HG03045 (cell line): Measurements from ENCODE around the gene SI.
"Not testable (repeated sequence)": the region's sequence is repeated elsewhere in the genome, so short reads cannot be mapped to it uniquely, and the experiment has no call there.

Experiments used
- ATAC-seq: cut with Tn5 transposase; IDR thresholded peaks from one replicate; pipeline ENCODE4 v1.9.1; 2021; ENCODE audit warnings: mild to moderate bottlenecking, moderate library complexity; ENCODE audit not compliant: unreplicated experiment

The SI gene

DNA sequence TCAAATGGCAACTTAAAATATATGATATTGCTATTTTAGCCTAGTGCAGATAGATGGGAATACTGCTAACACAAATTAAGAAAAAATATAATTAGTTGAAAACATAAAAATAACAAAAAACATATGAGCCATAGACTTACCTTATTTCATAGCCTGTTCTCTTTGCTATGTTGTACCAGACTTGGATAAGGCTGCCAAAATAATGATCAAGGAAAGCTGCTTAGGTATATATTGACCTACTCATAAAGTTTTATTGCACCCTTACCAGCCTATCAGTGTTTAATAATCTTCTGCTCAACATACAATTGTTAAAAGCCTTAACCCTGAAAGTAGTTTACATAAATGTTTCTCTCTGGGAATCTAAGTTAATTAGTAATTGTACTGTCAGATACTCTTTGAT lies at the start of gene SI:
Gene SI, minus strand, starts transcription at position 204 of the 400 bp plus-strand sequence. CDS start 2,484 bp downstream, outside the sequence.
- no peak for ATAC-seq

DNA sequence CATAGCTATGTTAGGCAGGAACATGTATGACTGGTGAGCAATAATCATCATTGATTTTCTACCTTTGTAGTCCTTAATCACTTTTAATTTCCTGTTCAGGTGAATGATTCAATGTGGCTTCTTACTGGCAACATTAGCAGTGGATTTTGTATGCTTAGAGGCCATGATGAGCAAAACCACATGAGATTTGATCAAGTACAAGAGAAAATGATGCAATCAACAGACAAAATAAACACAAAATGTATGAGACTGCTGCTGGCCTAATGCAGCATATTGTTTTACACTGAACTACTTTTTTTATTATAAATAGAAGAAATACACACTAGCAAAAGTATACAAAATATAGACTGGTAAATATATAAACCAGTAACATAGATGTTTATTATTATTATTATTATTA lies 47.5 kb upstream of the SI start:
- no peak for ATAC-seq

DNA sequence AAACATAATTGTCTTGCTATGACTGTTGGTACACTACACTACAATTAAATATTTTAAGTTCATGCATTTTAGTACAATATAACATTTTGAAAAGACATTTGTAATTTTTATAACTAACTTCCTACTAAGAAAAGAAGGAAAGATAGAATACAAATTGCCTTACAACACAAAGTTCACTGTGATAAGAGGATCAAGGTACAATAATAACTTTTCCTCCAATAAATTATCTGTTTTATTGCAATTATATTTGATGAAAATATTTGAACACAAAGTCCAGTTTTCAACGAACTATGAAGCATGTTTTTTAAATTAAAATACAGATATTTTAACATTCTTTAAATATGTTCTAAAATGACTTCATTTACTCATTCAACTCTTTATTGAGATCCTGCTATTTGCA lies 33.1 kb upstream of the SI start:
- ATAC-seq: no peak

DNA sequence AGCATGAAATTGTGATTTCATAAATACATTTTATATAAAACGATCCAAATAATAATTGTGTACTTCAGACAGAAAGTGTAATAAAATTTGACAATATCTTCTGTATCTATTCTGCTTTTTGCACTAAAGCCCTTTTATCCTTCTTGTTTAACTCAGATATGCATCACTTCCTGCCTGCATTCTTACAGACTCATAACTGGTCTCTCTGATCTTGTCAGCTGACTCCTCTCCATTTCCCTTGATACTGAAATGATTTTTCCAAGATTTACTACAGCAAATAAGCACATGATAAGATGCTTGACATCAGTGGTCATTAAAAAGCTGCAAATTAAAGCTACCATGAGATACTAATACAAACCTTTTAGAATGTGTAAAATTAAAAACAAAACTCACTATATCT lies 25.3 kb upstream of the SI start:
- no peak for ATAC-seq

DNA sequence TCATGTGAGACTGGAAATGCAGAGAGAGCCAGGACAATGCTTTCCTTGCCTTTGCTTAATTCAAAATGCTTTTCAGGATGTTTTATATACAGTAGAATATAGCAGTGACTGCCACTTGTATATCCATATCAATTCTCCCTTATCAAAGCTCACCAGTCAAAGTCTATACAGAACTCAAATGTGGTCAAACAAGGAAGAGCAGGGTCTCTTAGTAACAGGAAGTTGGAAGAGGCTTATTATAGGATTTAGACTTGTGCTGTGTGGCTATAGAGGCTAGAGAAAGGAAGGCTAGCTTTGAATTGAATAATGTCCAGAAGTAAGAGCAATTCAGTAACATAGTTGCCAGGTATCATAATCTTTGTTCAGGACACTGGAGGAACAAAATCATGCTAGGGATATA lies 4.4 kb upstream of the SI start:
- no peak for ATAC-seq

DNA sequence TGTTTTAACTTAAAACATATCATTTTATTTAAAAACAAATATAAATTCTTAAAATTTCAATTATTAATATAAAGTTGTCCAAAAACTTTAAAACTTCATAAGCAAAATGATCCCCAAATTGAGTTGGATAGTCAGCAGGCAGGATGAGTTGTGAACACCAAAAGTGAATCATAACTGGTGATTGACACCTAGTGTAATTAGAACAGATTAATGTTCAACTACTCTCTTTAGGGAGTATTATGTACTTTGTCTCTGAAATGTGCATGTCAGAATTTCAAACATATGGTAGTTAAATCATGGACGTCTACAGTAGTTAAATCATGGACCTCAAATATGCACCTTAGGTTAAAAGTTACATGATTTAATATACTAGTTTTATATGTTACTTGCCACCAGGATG lies 2.9 kb upstream of the SI start:
- ATAC-seq: no peak

DNA sequence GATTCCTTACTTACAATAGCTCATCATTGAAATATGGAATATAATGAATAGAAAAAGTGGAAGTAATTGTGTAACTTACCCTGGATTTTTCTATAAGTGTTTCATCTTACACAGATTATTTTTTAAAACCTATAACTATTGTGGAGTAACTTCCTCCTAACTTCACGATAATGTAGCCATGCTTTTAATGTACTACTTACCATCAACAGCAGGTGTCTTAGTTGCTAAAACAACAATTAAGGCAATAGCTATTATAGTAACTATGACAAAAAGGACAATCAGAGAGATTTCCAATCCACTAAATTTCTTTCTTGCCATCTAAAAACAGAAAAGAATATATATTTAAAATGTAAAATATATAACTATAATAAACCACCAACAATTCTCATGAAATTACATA lies 2.6 kb downstream of the SI start:
- no peak for ATAC-seq

DNA sequence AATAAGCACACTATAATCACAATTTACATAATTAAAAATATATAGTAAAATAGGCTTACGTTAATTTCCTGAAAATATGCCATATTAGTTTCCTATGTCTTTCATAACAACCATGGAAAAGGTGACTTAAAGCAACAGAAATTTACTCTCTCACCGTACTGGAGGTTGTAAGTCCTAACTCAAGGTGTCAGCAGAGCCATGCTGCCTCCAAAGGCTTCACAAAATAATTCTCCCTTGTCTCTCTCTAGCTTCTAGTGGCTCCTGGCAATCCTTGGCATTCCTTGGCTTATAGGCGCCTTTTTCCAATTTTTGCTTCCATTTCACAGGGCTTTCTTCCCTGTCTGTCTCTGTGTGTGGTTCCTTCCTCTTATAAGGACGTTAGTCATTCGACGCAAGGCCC lies 7.6 kb downstream of the SI start:
- no peak for ATAC-seq

DNA sequence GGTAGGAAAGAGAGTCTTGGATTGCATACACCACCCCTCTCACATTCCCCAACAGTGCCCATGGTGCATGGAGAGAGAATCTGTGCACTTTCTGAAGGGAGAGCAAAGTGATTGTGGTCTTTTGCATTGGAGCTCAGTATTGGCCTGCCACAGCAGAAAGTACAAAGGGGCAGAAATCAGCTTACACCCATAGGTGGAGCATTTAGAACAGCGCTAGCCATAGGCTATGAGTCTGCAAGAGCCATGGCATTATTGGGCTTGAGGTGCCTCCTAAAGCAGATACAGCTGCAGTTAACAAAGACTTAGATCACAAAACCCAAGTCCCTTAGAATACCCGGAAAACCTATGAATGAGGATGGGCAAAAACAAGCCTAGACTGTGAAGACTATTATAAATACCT lies 21.8 kb downstream of the SI start:
- ATAC-seq: no peak

DNA sequence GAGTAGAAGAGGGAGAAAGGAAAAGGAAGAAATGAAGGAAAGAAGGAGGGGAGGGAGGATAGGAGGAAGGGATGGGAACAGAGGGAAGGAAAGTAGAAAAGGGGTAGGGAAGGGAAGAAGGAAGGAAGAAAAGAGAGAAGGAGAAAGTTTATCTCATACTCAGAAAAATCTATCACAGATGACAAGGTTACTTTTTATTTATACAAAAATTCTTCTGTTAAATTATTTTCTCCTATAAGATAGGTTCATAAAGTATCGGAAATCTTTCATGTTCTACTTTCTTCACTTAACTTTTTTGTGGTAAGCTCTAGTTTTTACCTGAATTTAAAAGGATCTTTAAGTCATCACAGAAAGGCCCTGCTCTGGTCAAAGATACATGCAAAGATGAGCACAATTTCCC lies 38.1 kb downstream of the SI start:
- ATAC-seq: no peak

DNA sequence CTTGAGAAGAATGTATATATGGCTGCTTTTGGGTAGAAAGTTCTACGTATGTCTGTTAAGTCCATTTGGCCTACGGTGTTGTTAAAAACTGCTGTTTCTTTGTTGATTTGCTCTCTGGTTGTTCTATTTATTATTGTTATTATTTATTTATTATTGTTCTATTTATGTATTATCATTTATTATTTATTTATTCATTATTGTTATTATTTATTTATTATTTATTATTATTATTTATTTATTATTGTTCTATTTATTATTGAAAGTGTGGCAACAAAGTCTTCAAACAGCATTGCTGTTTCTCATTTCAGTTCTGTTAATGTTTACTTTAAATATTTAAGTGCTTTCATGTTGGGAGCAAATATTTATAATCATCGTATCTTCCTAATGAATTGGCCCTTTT lies 66.7 kb downstream of the SI start:
- ATAC-seq: no peak

DNA sequence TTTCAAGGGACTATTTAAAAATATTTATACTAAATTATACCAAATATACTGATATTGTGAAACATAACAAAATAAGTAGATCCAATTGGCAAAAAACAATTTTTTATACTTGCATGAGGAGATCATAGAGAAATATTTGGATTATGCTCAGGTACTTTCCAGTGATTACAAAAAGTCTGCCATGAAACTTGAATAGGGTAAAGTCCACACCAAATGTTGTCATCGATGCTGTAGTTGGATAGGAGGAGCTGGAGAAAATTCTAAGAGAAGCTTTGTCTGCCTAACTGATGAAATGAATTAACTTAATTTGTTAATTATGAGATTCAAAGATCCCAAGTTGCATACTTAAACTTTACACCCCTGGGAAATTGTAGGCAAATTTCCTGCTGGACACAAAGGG lies 93.3 kb downstream of the SI start:
- ATAC-seq: no peak

DNA sequence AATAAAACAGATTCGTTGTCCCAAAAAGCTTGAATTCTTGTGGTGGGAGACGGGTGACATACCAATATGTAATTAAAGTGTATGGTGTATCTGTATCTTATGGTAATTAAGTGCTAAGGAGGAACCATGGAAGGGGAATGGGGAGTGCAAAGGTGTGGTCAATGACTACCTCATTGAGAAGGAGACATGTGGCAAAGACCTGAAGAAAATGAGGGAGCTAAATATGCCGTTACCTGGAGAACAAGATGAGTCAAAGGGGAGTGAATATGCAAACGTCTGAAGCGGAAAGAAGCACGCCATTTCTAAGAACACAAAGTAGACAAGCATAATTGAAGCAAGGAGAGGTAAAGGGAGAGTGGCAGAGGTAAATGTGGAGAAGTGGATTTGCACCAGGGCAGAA lies 115.7 kb downstream of the SI start:
- ATAC-seq: no peak

DNA sequence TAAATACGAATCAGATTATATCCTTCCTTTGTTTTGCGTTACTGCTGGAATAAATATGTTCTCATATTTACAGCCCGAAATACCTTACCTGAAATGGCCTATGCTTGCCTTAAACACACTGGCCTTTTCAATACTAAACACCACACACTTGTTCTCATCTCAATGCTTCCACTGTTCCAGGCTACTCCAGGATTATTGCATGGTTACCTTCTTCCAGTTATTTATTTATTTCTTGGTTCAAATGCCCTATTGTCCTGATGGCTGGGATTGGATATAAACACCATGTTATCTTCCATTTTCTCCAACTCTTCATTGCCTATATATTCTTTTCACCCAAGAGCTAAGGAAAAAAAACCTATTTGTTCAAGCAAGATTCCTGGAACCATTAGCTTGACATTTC lies 125.3 kb downstream of the SI start:
- ATAC-seq: no peak

DNA sequence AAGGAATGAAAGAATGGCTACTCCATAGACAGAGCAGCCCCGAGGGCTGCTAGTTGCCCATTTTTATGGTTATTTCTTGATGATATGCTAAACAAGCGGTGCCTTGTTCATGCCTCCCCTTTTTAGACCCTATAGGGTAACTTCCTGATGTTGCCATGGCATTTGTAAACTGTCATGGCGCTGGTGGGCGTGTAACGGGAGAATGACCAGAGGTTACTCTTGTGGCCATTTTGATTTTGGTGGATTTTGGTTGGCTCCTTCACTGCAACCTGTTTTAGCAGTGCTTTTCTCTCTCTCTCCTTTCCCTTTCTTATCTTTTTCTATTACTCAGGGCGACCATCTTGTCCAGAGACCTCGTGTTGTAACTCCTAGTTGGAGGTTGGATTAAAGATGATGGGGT lies 126.9 kb downstream of the SI start:
- not testable (repeated sequence) for ATAC-seq

DNA sequence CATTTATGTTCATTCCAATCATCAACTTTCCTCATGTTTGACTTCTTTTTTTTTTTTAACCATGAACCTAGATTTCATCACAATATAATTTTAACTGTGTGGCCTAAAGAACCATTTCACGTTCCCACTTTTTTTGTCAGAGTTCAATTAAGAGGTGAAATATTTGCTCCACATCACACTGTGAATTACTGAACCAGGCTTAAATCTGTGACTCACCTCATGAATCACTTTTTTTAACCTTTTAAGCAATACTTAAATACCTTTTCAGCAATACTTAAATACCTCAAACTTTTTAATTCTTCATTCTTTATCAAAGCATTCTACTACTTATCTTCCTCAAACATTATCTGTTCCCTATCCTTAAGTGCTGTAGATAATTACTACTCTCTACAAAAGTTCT lies 137.6 kb downstream of the SI start:
- no peak for ATAC-seq

DNA sequence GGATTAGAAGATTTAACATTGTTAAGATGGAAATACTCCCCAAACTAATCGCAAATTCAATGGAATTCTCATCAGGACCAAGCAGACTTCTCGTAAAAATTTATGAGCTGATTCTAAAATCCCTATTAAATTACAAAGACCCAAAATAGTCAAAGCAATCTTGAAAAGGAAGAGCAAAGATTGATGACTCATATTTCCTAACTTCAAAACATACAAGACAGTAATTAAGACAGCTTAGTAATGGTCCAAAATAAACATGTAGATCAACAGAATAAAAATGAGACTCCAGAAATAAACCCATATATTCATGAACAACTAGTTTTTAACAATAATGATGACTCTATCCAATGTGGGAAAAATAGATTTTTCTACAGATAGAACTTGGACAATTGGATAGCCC lies 148.7 kb downstream of the SI start:
- ATAC-seq: no peak
